Esophagus squamous epithelium (tissue), 5 donors: ENCODE measurements around the gene ANKRD39. TPM values are rescaled to one million over a fixed set of nuclear protein-coding genes. Genes with fewer than 3 reads are reported as not detected.
"Not testable (repeated sequence)": the region's sequence is repeated elsewhere in the genome, so short reads cannot be mapped to it uniquely, and the experiment has no call there.

Experiments
- DNase-seq: peaks from one replicate; lab custom pipeline; 2025; lab: John Stamatoyannopoulos, UW
- H3K27ac ChIP-seq, 4 donors: fragments of 200-600 bp; sonication (generic); one replicate each; pipeline ENCODE4 v1.5.1; 2016 to 2019; ENCODE audit warnings: mild to moderate bottlenecking in 1 of 4
- H3K27me3 ChIP-seq, 4 donors: fragments of 200-600 bp; sonication (generic); 1 replicate in 3 of 4; 2 replicates in 1 of 4; pipeline versions ENCODE4 v1.5.1 to v1.6.0; 2017 to 2021; ENCODE audit warnings: antibody characterized with exemption in 1 of 4
- H3K36me3 ChIP-seq, 3 donors: fragments of 200-600 bp; sonication (generic); one replicate each; pipeline ENCODE4 v1.5.1; 2016 to 2019
- H3K4me1 ChIP-seq, 3 donors: fragments of 200-600 bp; sonication (generic); one replicate each; pipeline ENCODE4 v1.5.1; 2017 to 2019
- H3K4me3 ChIP-seq, 4 donors: fragments of 200-600 bp; sonication (generic); 1 replicate in 3 of 4; 2 replicates in 1 of 4; pipeline ENCODE4 v1.5.1; 2016 to 2019; ENCODE audit warnings: mild to moderate bottlenecking in 2 of 4, moderate library complexity in 1 of 4
- H3K9me3 ChIP-seq, 3 donors: fragments of 200-600 bp; sonication (generic); one replicate each; pipeline ENCODE4 v1.5.1; 2016 to 2019
- CTCF ChIP-seq, 6 experiments: fragments of 450-650 bp in 4 of 6; fragments of 200-600 bp in 2 of 6; sonication (generic) in 2 of 6; IDR thresholded peaks; one replicate each; pipeline ENCODE4 v1.5.1; 2016 to 2019; ENCODE audit warnings: antibody characterized with exemption in 6 of 6, mild to moderate bottlenecking in 4 of 6, moderate library complexity in 4 of 6
- POLR2A ChIP-seq, 4 donors: fragments of 450-650 bp; IDR thresholded peaks; one replicate each; pipeline ENCODE4 v1.6.1; 2017; ENCODE audit warnings: antibody characterized with exemption in 4 of 4, mild to moderate bottlenecking in 4 of 4, moderate library complexity in 3 of 4
- WGBS, 2 donors: methylation state at CpG; one replicate each; pipeline ENCODE4 v1.1.5; 2018; 5-methylcytosine and 5-hydroxymethylcytosine counted together
- intact Hi-C: fragments of 100-400 bp; cut with DNase I; formaldehyde crosslinking; loops from one replicate; pipeline ENCODE4 v1.15.0; 2022
- total RNA-seq, 4 donors: library from RNA; depleted of rRNA; stranded (reverse); fragments of >200 nt; gene quantifications; one replicate each; pipeline ENCODE4 v1.1.0, GENCODE V29; 2016
- donor health status: DM: yes; HTN: yes; CAD: no.

ANKRD39 gene
- total RNA-seq, 4 donors from 2014 or later: 7.1 to 17.2 (median 14.0) TPM

DNA sequence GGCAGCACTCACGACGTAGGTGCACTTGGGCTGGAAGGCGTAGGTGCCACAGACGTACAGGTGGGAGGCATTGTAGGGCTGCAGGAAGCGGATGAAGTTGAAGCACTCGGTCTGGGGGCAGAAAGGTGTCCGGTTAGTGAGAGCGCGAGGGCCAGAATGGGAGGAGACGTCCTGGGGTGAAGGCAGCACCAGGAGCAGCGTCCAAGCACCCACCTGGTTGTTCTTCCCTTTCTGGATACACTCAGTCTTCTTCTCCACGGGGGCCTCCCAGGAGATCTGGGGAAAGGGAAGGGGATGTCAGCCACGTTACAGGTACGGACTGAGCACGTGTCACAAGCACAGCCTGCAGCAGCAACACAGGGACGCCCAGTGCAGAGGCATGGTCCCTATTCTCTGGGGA, 7.8 kb upstream of the ANKRD39 start:
- WGBS, 2 donors: 76 to 77% methylated on average over 15 to 16 of the region's 16 CpGs
- peaks cover 42 to 70% (median 49%) of the 10 kb centered on the region in 3 donors for H3K36me3 ChIP-seq
- H3K27ac ChIP-seq: peak overlapping the region in 3 of 4 donors; percentile 95 to 100 (median 98)
- H3K4me3 ChIP-seq: no peak overlapping the region
- H3K4me1 ChIP-seq: peaks cover 32 to 86% (median 39%) of the 10 kb centered on the region in 3 donors
- intact Hi-C loops: no loop called here
- TF ChIP-seq CTCF (IDR thresholded peaks at IDR 0.05): no peak
- TF ChIP-seq POLR2A (IDR thresholded peaks at IDR 0.05): no peak
- DNase-seq: no peak
- no peaks in the 10 kb centered on the region for H3K9me3 ChIP-seq
- no peaks in the 10 kb centered on the region for H3K27me3 ChIP-seq

- intact Hi-C loops: no loop called here
- H3K4me1 ChIP-seq: peaks cover 25 to 91% (median 45%) of the 10 kb centered on the region in 3 donors
- peak overlapping the region in 3 of 4 donors; percentile 50 to 98 (median 95) for H3K27ac ChIP-seq
- H3K4me3 ChIP-seq: no peak overlapping the region
- no peaks in the 10 kb centered on the region for H3K9me3 ChIP-seq
- H3K27me3 ChIP-seq: no peaks in the 10 kb centered on the region
- 82 to 83% methylated on average over 7 to 13 of the region's 25 CpGs for WGBS, 2 donors
- DNase-seq: no peak
- peaks cover 45 to 78% (median 55%) of the 10 kb centered on the region in 3 donors for H3K36me3 ChIP-seq
- no peak for TF ChIP-seq CTCF (IDR thresholded peaks at IDR 0.05)
Measured at GRCh38 chr2:96864343-96865091, 6.7 kb upstream of the ANKRD39 start.

DNA sequence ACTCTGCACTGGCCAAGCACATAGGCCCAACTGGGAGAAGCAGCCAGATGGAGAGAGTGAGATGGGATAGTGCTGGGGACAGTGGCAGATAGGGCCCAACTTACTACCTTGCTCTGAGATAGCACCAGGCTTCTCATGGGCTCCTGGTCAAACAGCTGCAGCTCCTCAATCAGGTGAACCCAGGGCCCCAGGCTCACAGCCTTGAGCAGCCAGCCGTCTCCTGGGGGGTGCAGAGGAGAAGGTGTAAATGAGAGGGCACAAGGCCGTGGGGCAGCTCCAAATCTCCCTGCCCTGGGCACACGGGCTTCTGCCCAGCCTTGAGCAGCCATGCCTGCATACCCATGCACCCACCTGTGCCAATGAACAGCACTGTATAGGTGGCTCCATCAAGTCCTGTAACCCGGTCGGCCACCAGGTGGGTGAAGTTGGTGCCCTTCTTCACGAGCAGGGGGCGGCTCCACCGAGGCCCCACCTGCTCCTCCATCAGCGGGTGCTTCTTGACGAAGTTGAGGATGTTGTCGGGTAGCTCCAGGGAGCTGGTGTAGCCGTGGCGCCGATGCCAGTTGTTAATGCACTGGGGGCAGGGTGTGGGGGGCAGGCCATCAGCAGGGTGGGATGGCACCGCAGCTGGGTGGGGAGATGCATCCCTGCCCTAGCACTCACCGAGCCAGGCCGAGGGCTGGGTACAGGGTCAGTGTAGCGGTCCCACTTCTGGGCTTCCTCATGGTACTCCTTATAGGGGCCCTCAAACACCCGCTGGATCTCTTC, 5.9 kb upstream of the ANKRD39 start:
- DNase-seq: no peak
- H3K4me1 ChIP-seq: peaks cover 30 to 96% (median 53%) of the 10 kb centered on the region in 3 donors
- no peak overlapping the region for H3K4me3 ChIP-seq
- peaks cover 45 to 78% (median 55%) of the 10 kb centered on the region in 3 donors for H3K36me3 ChIP-seq
- H3K27ac ChIP-seq: peak overlapping the region in 2 of 4 donors; percentile 50 to 98
- no peaks in the 10 kb centered on the region for H3K27me3 ChIP-seq
- 75 to 88% methylated on average over 2 to 13 of the region's 19 CpGs for WGBS, 2 donors
- intact Hi-C loops: no loop called here
- TF ChIP-seq CTCF (IDR thresholded peaks at IDR 0.05) (no peak), POLR2A (IDR thresholded peaks at IDR 0.05) (no peak)
- no peaks in the 10 kb centered on the region for H3K9me3 ChIP-seq

DNA sequence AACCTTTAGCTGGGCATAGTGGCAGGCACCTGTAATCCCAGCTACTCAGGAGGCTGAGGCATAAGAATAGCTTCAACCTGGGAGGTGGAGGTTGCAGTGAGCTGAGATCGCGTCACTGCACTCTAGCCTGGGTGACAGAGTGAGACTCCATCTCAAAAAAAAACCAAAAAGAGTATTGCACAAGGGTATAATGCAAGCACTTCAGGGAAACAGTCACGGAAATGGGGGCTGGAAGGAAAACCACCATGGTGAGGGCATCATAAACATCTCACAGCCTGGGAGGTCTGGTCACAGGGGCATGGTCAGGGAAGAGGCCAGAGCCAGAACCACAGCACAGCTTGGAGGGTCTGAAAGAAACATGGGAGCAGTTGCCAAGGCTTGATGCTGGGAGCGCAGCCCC, 5.2 kb upstream of the ANKRD39 start:
- H3K27me3 ChIP-seq, H3K4me3 ChIP-seq, intact Hi-C loops, DNase-seq, H3K9me3 ChIP-seq: not testable (repeated sequence)
- Histone ChIP-seq H3K36me3 (peaks cover 45 to 78% (median 55%) of the 10 kb centered on the region in 3 donors), H3K27ac (peak overlapping the region in 1 of 4 donors; percentile 7), H3K4me1 (peaks cover 32 to 95% (median 55%) of the 10 kb centered on the region in 3 donors)
- 75 to 86% methylated on average over 4 of the region's 4 CpGs for WGBS, 2 donors

DNA sequence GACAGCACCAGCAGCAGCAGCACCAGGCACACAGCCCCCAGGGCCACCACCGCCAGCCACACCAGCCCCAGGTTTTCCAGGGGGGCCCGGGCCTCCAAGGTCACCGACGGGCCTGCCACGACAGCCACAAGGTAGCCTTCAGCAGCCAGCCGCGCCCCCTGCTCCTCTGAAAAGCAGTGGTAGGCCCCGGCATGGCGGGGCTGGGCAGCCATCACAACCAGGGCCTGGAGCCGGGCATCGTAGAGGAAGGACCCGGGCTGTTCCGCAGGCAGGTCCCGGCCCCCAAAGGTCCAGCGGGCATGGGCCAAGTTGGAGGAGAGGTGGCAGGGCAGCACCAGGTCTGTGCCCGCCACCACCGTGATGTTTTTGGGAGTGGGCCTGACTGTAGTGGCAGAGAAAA, 3.3 kb upstream of the ANKRD39 start:
- WGBS, 2 donors: 88% methylated on average over 2 of the region's 17 CpGs; no CpG with 5 or more reads in 1 of the 2 donors
- DNase-seq: no peak

More for the DNA sequence above, 3.3 kb upstream of the ANKRD39 start:
- peaks cover 22 to 91% (median 43%) of the 10 kb centered on the region in 3 donors for H3K4me1 ChIP-seq
- peaks cover 45 to 62% (median 53%) of the 10 kb centered on the region in 3 donors for H3K36me3 ChIP-seq
- no peak for TF ChIP-seq POLR2A (IDR thresholded peaks at IDR 0.05)
- no peak for TF ChIP-seq CTCF (IDR thresholded peaks at IDR 0.05)
- peak overlapping the region in 3 of 4 donors; percentile 85 to 90 (median 85) for H3K27ac ChIP-seq
- H3K4me3 ChIP-seq: no peak overlapping the region
- H3K27me3 ChIP-seq: no peaks in the 10 kb centered on the region
- no peaks in the 10 kb centered on the region for H3K9me3 ChIP-seq
- intact Hi-C loops: no loop called here
